ENCODE data around the gene GP1BB.

GRCh38 chr22:19720999-19721329, 2.4 kb upstream of the GP1BB start:
- no peak for TF ChIP-seq CTCF (conservative IDR thresholded peaks at IDR 0.05 in 1 of 2, IDR thresholded peaks at IDR 0.05 in 1 of 2; ENCODE audit: extremely low read depth in 1 of 2, insufficient read depth in 1 of 2, low read depth in 1 of 2, low read length in 2 of 2)
- no peak for TF ChIP-seq EZH2 (IDR thresholded peaks at IDR 0.05; ENCODE audit: borderline replicate concordance, low read length)

Measured in mammary epithelial cell (primary cell).